Mesendoderm (in vitro differentiated cells): ENCODE data around the gene TMEM92.

Experiments
- DNase-seq: peaks from one replicate; pipeline ENCODE4 v3.0.0; 2013
- H2AK5ac ChIP-seq: 2 replicates; pipeline ENCODE4 v1.6.1; 2013; ENCODE audit warnings: low read length, inconsistent platforms
- H2BK120ac ChIP-seq: 2 replicates; pipeline ENCODE4 v1.6.1; 2013; ENCODE audit warnings: low read depth, mild to moderate bottlenecking, low read length, moderate library complexity, mixed read lengths
- H2BK15ac ChIP-seq: replicated peaks from 2 replicates; pipeline ENCODE4 v1.6.1; 2013; ENCODE audit warnings: low read depth, mild to moderate bottlenecking, moderate library complexity
- H2BK5ac ChIP-seq: 2 replicates; pipeline ENCODE4 v1.6.1; 2013; ENCODE audit warnings: low read length, inconsistent platforms
- H3K18ac ChIP-seq: 2 replicates; pipeline ENCODE4 v1.6.1; 2013; ENCODE audit warnings: mild to moderate bottlenecking, low read length, mixed read lengths
- H3K23ac ChIP-seq: one replicate; pipeline ENCODE4 v1.6.1; 2013; ENCODE audit warnings: low read length
- H3K27ac ChIP-seq: 2 replicates; pipeline ENCODE4 v1.5.1; 2013; ENCODE audit warnings: low read depth, mild to moderate bottlenecking, inconsistent platforms, low read length, moderate library complexity
- H3K27me3 ChIP-seq: 2 replicates; pipeline ENCODE4 v1.6.1; 2013; ENCODE audit warnings: low read length, control low read depth, mild to moderate bottlenecking, inconsistent platforms; ENCODE audit not compliant: insufficient read depth, poor library complexity
- H3K36me3 ChIP-seq: 2 replicates; pipeline ENCODE4 v1.6.1; 2013; ENCODE audit warnings: low read length, inconsistent platforms; ENCODE audit not compliant: control insufficient read depth, insufficient read depth
- H3K4ac ChIP-seq: one replicate; pipeline ENCODE4 v1.6.1; 2013; ENCODE audit warnings: low read depth, mild to moderate bottlenecking, low read length, moderate library complexity
- H3K4me1 ChIP-seq: 2 replicates; pipeline ENCODE4 v1.6.1; 2013; ENCODE audit warnings: low read depth, low read length, inconsistent platforms; ENCODE audit not compliant: control insufficient read depth
- H3K4me2 ChIP-seq: 2 replicates; pipeline ENCODE4 v1.6.1; 2013; ENCODE audit warnings: low read length
- H3K4me3 ChIP-seq: 2 replicates; pipeline ENCODE4 v1.5.1; 2013; ENCODE audit warnings: mild to moderate bottlenecking, low read length
- H3K56ac ChIP-seq: one replicate; pipeline ENCODE4 v1.6.1; 2013; ENCODE audit warnings: low read length
- H3K79me1 ChIP-seq: 2 replicates; pipeline ENCODE4 v1.6.1; 2013; ENCODE audit warnings: low read length, inconsistent platforms
- H3K79me2 ChIP-seq: 2 replicates; pipeline ENCODE4 v1.6.1; 2013; ENCODE audit warnings: mild to moderate bottlenecking, low read length; ENCODE audit not compliant: control insufficient read depth, insufficient read depth
- H3K9ac ChIP-seq: 2 replicates; pipeline ENCODE4 v1.6.1; 2013; ENCODE audit warnings: low read length, inconsistent platforms
- H4K5ac ChIP-seq: one replicate; pipeline ENCODE4 v1.6.1; 2013; ENCODE audit warnings: low read length
- H4K8ac ChIP-seq: one replicate; pipeline ENCODE4 v1.6.1; 2013; ENCODE audit warnings: low read depth, mild to moderate bottlenecking, control low read depth, low read length, moderate library complexity
- WGBS: extraction: QIAGEN DNeasy Blood & Tissue Kit; methylation state at CpG from one replicate; pipeline ENCODE4 v1.1.7; 2013; ENCODE audit warnings: low lambda C conversion rate, missing lambda C conversion rate; ENCODE audit not compliant: insufficient coverage; ENCODE audit errors: extremely low coverage; 5-methylcytosine and 5-hydroxymethylcytosine counted together

TMEM92 gene

DNA sequence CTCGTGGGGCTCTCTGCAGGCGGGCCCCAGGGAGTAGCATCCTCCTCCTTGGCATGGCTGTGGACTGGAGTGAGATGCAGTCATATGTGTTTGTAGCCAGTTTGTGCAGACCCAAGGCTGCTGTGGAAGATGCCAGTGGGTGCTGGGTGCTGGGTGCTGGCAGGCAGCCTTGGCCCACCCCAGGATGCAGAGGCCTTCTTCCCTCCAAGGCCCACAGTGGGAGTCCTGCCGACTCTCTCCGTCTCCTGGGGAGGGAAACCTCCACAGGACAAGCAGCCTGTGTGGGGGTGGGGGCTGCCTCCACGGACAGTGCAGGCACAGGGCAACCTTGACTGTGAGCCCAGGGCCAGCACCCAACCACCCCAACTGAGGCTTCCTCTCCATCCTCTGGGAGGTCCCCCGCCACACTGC, 13.8 kb upstream of the TMEM92 start:
- H2AK5ac ChIP-seq, result no peak overlapping the region
- no peak for DNase-seq
- no peak overlapping the region for H3K23ac ChIP-seq
- no peak overlapping the region for H2BK120ac ChIP-seq
- H4K8ac ChIP-seq, result no peak overlapping the region
- no peak overlapping the region for H3K4me2 ChIP-seq
- no peak overlapping the region for H3K4ac ChIP-seq
- WGBS, result no CpG with 5 or more reads among the region's 6 CpGs
- no peaks in the 10 kb centered on the region for H3K4me1 ChIP-seq
- H3K79me1 ChIP-seq, result no peaks in the 10 kb centered on the region
- H3K9ac ChIP-seq, result no peak overlapping the region
- H3K18ac ChIP-seq, result no peak overlapping the region
- no peaks in the 10 kb centered on the region for H3K79me2 ChIP-seq
- H3K4me3 ChIP-seq, result no peak overlapping the region
- H2BK5ac ChIP-seq, result no peak overlapping the region
- no peaks in the 10 kb centered on the region for H3K36me3 ChIP-seq
- no peak overlapping the region for H2BK15ac ChIP-seq
- no peak overlapping the region for H3K27ac ChIP-seq
- H3K56ac ChIP-seq, result no peak overlapping the region
- no peak overlapping the region for H4K5ac ChIP-seq
- no peaks in the 10 kb centered on the region for H3K27me3 ChIP-seq

DNA sequence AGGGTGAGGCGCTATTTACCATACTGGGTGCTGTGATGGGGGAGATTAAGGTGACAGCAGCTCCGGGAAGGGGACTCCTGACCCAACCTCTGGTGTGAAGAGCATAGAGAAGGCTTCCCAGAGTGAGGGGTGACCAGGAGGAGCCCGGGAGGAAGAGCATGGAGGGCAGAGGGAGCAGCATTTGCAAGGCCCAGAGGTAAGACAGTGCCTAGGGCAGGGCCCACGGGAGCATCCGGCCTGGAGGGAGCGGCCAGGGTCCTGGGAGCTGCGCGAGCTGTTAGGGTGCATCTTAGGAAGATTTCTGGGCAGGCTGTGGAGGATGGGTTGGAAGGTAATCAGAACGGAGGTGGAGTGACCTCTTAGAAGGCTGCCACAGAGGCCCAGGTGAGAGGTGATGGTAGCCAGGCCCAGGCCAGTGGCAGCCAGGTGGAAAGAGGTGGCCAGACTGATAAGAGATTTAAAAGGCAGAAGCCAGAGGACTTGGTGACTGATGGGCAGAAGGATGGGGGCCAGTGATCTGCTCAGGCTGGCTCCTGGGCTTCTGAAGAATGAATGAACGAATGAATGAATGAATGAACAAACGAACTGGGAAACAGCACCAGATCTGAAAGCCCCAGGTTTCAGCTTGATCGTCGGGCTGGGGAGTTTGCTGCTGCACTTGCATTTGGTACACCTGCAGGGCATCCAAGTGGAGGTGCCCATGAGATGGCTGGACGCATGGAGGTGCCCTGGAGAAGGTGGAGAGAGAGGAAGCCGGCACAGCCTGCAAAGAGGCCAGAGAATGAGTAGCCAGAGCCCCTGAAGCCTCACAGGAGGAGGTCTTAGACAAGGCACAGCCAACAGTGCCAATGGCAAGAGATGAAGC, 13.0 kb upstream of the TMEM92 start:
- no peak overlapping the region for H4K8ac ChIP-seq
- no peak overlapping the region for H3K4me3 ChIP-seq
- no peak overlapping the region for H3K27ac ChIP-seq
- H3K18ac ChIP-seq, result no peak overlapping the region
- H3K4me1 ChIP-seq, result no peaks in the 10 kb centered on the region
- DNase-seq, result no peak
- no peak overlapping the region for H4K5ac ChIP-seq
- H3K79me2 ChIP-seq, result no peaks in the 10 kb centered on the region
- H3K27me3 ChIP-seq, result no peaks in the 10 kb centered on the region
- no peak overlapping the region for H2BK120ac ChIP-seq
- H3K4ac ChIP-seq, result no peak overlapping the region
- WGBS, result no CpG with 5 or more reads among the region's 15 CpGs
- H3K4me2 ChIP-seq, result no peak overlapping the region
- no peak overlapping the region for H2AK5ac ChIP-seq
- no peak overlapping the region for H2BK15ac ChIP-seq
- H3K23ac ChIP-seq, result no peak overlapping the region
- H3K79me1 ChIP-seq, result no peaks in the 10 kb centered on the region
- H2BK5ac ChIP-seq, result no peak overlapping the region
- H3K56ac ChIP-seq, result no peak overlapping the region
- H3K36me3 ChIP-seq, result no peaks in the 10 kb centered on the region
- H3K9ac ChIP-seq, result no peak overlapping the region

DNA sequence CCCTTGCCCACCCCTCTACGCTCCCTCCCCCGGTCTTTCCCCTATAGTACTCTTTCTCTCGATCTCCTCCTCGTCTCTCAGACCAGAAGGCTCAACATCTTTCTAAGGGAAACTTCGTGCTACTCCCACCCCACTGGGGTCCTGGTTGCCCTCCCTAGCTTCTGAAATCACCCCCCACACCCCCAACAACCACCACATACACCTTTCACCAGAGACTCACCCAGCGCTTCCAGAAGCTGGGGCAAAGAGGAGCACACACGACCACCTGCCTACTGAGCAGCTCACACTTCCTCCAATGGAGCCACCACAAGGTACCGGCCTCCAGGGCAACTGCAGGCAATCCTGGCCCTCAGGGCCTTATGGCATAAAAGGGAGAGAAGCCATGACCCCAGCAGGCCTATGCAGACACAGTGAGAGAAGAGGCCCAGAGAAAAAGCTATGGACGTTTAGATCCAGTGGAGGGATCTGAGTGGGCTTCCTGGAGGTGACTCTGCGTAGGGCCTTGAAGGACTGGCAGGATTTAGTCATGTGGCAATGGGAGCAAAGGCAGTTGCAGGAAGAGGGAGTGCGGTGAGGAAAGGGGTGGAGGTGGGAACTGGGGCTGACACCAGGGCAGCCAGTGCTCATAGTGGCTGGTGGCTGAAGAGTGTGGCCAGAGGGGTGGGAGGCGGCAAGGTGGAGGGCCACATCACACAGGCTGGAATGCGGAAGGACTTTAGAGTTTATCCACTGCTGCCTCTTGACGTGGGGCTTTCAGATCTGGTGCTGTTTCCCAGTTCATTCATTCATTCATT, 12.1 kb upstream of the TMEM92 start:
- H3K9ac ChIP-seq, result no peak overlapping the region
- no peaks in the 10 kb centered on the region for H3K27me3 ChIP-seq
- H3K4me1 ChIP-seq, result no peaks in the 10 kb centered on the region

DNA sequence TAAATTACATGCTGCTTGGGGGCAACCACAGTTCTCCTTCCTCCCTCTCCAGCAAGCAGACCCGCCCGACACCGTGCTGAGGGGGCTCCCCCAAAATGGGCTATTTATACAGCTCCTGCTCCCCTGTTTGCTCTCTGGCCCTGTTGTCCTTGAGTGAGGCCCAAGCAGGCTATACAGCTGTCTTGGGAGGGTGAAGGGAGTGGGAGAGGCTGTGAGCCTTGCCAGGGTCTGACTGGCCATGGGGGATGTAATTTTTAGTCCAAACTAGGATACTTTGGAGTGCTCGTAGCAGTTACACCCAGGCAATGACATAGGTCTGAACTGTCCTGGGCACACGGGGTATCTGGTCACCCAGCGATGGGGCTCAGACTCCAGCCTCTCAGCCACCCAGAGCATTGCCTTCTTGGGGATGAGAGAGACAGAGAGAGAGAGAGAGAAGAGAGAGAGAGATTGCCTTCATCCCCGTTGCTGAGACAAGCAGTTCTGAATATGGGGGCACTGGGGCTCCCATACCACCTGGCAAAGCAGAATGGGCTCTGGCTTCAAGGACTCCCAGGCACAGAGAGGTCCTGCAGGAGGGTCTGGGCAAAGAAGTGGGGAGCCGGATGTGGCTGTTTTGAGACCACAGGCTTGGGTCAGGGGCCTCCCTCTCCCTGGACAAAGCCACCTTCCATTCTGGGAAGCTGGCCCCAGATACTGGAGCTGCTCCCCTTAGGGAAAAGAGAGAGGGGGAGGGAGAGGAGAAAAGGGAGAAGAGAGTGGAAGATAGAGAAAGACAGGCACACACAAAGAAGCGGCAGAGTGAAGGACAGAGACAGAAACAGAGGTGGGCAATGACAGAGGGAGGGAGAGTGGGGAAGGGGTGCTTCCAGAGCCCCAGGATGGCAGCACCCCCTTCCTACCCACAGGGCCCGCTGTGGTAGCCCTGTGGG, 10.7 kb upstream of the TMEM92 start:
- H3K79me1 ChIP-seq, result no peaks in the 10 kb centered on the region
- H3K27me3 ChIP-seq, result no peaks in the 10 kb centered on the region
- H4K8ac ChIP-seq, result no peak overlapping the region
- no CpG with 5 or more reads among the region's 10 CpGs for WGBS
- H2BK15ac ChIP-seq, result no peak overlapping the region
- H2BK5ac ChIP-seq, result no peak overlapping the region
- H3K27ac ChIP-seq, result no peak overlapping the region
- H2BK120ac ChIP-seq, result no peak overlapping the region
- H3K18ac ChIP-seq, result no peak overlapping the region
- no peak overlapping the region for H2AK5ac ChIP-seq
- peak overlapping the region; percentile 42 for H3K4me2 ChIP-seq
- no peak overlapping the region for H3K4me3 ChIP-seq
- no peaks in the 10 kb centered on the region for H3K36me3 ChIP-seq
- no peaks in the 10 kb centered on the region for H3K79me2 ChIP-seq
- H4K5ac ChIP-seq, result no peak overlapping the region
- no peaks in the 10 kb centered on the region for H3K4me1 ChIP-seq
- peak overlapping the region; percentile 68 for H3K56ac ChIP-seq
- peak overlapping the region; percentile 43 for H3K9ac ChIP-seq
- H3K23ac ChIP-seq, result no peak overlapping the region
- no peak for DNase-seq
- H3K4ac ChIP-seq, result no peak overlapping the region

More for the DNA sequence above, 12.1 kb upstream of the TMEM92 start:
- no peak overlapping the region for H3K4me3 ChIP-seq
- no CpG with 5 or more reads among the region's 14 CpGs for WGBS
- no peak overlapping the region for H4K5ac ChIP-seq
- H3K23ac ChIP-seq, result no peak overlapping the region
- H3K4me2 ChIP-seq, result no peak overlapping the region
- no peak for DNase-seq
- H3K18ac ChIP-seq, result no peak overlapping the region
- H3K27ac ChIP-seq, result no peak overlapping the region
- H2BK120ac ChIP-seq, result no peak overlapping the region
- H3K4ac ChIP-seq, result no peak overlapping the region
- no peaks in the 10 kb centered on the region for H3K79me1 ChIP-seq
- no peak overlapping the region for H3K56ac ChIP-seq
- no peak overlapping the region for H4K8ac ChIP-seq
- no peaks in the 10 kb centered on the region for H3K36me3 ChIP-seq
- no peak overlapping the region for H2AK5ac ChIP-seq
- no peak overlapping the region for H2BK5ac ChIP-seq
- no peak overlapping the region for H2BK15ac ChIP-seq
- H3K79me2 ChIP-seq, result no peaks in the 10 kb centered on the region

DNA sequence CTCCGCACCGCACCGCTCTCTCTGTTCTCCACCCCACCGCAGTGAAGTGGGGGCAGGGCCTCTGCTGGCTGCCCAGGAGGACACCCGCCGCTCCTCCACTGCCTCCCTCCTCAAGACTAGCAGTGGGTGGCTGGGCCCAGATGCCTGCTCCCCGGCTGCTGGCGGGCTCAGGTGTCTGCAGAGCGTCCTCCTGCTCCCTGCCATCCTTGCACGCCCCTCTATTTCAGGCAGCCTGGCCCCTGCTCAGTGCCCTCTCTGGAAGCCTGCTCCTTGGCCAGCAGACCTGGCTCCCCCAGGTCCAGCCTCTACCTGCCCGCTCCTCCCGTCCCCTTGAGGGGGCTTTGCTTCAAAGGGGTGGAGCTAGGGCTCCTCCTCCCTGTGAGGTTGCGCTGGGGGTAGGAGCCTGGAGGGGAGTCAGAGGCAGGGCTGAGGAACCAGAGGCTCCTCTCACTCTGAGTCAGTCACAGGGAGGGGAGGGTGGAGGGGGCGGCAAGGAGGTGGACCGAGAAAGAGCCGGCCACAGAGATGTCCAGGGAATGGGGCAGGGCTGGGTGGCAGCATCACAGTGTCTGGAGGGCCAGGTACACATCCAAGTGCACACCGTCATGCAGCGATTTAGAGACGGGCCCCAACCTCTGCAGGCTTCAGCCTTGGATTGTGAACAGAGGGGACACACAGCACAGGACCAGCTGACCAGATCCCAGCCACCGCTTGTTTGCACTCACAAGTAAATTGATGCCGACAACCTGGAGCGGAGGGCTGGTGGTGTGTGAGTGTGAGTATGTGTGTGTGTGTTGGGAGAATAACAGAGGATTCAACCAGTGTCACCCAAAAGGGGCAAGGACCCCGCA, 9.8 kb upstream of the TMEM92 start:
- Histone ChIP-seq H3K4me2 (peak overlapping the region; percentile 42), H3K79me1 (no peaks in the 10 kb centered on the region), H3K23ac (no peak overlapping the region), H3K36me3 (no peaks in the 10 kb centered on the region), H3K56ac (peak overlapping the region; percentile 68), H3K4me1 (no peaks in the 10 kb centered on the region), H3K4me3 (no peak overlapping the region), H2AK5ac (no peak overlapping the region), H3K4ac (no peak overlapping the region), H3K9ac (peak overlapping the region; percentile 43), H3K27me3 (no peaks in the 10 kb centered on the region), H3K27ac (no peak overlapping the region), H3K18ac (no peak overlapping the region), H2BK5ac (no peak overlapping the region), H4K8ac (no peak overlapping the region), H2BK120ac (no peak overlapping the region), H2BK15ac (no peak overlapping the region), H3K79me2 (no peaks in the 10 kb centered on the region), H4K5ac (no peak overlapping the region)
- no peak for DNase-seq
- WGBS, result no CpG with 5 or more reads among the region's 23 CpGs
